SK-N-SH (cell line): Measurements from ENCODE around the gene PRKCA.

Source experiments
- CTCF ChIP-seq: fragments of 200-600 bp; sonication (generic); IDR thresholded peaks from 2 replicates; pipeline ENCODE4 v1.6.1; 2017; ENCODE audit warnings: antibody characterized with exemption, mild to moderate bottlenecking, moderate library complexity
- EP300 ChIP-seq, 2 experiments: IDR thresholded peaks; 2 replicates each; pipeline versions ENCODE4 v1.4.0 to v1.6.1; 2012; ENCODE audit warnings: borderline replicate concordance in 1 of 2, low read depth in 1 of 2, low read length in 1 of 2
- GABPA ChIP-seq: IDR thresholded peaks from 2 replicates; pipeline ENCODE4 v1.4.0; 2012; ENCODE audit warnings: low read depth, mild to moderate bottlenecking
- GATA2 ChIP-seq: sonication (generic); formaldehyde crosslinking; IDR thresholded peaks from 2 replicates; pipeline ENCODE4 v1.5.0; 2020; ENCODE audit warnings: mild to moderate bottlenecking, missing genetic modification reagents
- REST ChIP-seq: IDR thresholded peaks from 2 replicates; pipeline ENCODE4 v1.6.1; 2012; ENCODE audit warnings: mild to moderate bottlenecking, low read depth, low read length, moderate library complexity
- USF2 ChIP-seq: fragments of 150-350 bp; IDR thresholded peaks from 2 replicates; pipeline ENCODE4 v1.6.1; 2017; ENCODE audit warnings: antibody characterized with exemption, low read length, low read depth, borderline replicate concordance

- TF ChIP-seq GATA2 (CRISPR knock-in tag) (no peak), EP300 (IDR thresholded peaks at IDR 0.05; ENCODE audit: borderline replicate concordance in 1 of 2, low read depth in 1 of 2, low read length in 1 of 2) (no peak), CTCF (no peak), USF2 (no peak), GABPA (no peak), REST (no peak)
These were observed 147.1 kb downstream of the PRKCA start for GRCh38 chr17:66449418-66449977.
